Transverse colon (tissue), 4 donors: ENCODE data around the gene LRIG1. TPM values are rescaled to one million over a fixed set of nuclear protein-coding genes. Genes with fewer than 3 reads are reported as not detected.

Experiments
- DNase-seq: peaks from one replicate; pipeline ENCODE4 v3.0.0-alpha.2; 2019
- H3K27ac ChIP-seq, 4 donors: fragments of 200-600 bp; sonication (generic); 2 replicates each; pipeline ENCODE4 v1.5.1; 2016 to 2018; ENCODE audit warnings: inconsistent platforms in 4 of 4
- H3K27me3 ChIP-seq: fragments of 200-600 bp; sonication (generic); 2 replicates; pipeline ENCODE4 v1.5.1; 2017; ENCODE audit warnings: inconsistent platforms
- H3K36me3 ChIP-seq, 4 donors: fragments of 200-600 bp; sonication (generic); 2 replicates each; pipeline ENCODE4 v1.5.1; 2017 to 2019; ENCODE audit warnings: inconsistent platforms in 4 of 4
- H3K4me1 ChIP-seq, 4 donors: fragments of 200-600 bp; sonication (generic); 2 replicates each; pipeline ENCODE4 v1.5.1; 2017 to 2020; ENCODE audit warnings: inconsistent platforms in 4 of 4
- H3K4me3 ChIP-seq, 4 donors: fragments of 200-600 bp; sonication (generic); 1 replicate in 1 of 4; 2 replicates in 3 of 4; pipeline versions ENCODE4 v1.5.1 to v1.6.1; 2017 to 2019; ENCODE audit warnings: inconsistent platforms in 4 of 4
- H3K9me3 ChIP-seq, 2 donors: fragments of 200-600 bp; sonication (generic); 2 replicates each; pipeline ENCODE4 v1.5.1; 2017 to 2019; ENCODE audit warnings: inconsistent platforms in 2 of 2
- CTCF ChIP-seq, 5 experiments: fragments of 200-600 bp in 3 of 5; fragments of 450-650 bp in 2 of 5; sonication (generic) in 3 of 5; IDR thresholded peaks; 1 replicate in 2 of 5; 2 replicates in 3 of 5; pipeline ENCODE4 v1.5.1; 2016 to 2017; ENCODE audit warnings: antibody characterized with exemption in 5 of 5, inconsistent platforms in 3 of 5, mild to moderate bottlenecking in 2 of 5, moderate library complexity in 1 of 5
- EP300 ChIP-seq: sonication (generic); formaldehyde crosslinking; IDR thresholded peaks from one replicate; pipeline ENCODE4 v1.6.1; 2017; ENCODE audit warnings: antibody characterized with exemption, low read depth
- POLR2A ChIP-seq: fragments of 450-650 bp; IDR thresholded peaks from one replicate; pipeline ENCODE4 v1.6.1; 2016; ENCODE audit warnings: antibody characterized with exemption, mild to moderate bottlenecking, moderate library complexity
- POLR2AphosphoS5 ChIP-seq, 3 donors: sonication (generic); formaldehyde crosslinking; IDR thresholded peaks; one replicate each; pipeline ENCODE4 v1.6.1; 2016; ENCODE audit warnings: antibody characterized with exemption in 3 of 3
- WGBS, 2 donors: methylation state at CpG; one replicate each; pipeline ENCODE4 v1.1.5; 2018; ENCODE audit warnings: low coverage in 1 of 2; 5-methylcytosine and 5-hydroxymethylcytosine counted together
- in situ Hi-C, 4 donors: fragments of 200-750 bp; cut with MboI; loops; one replicate each; pipeline versions ENCODE4 v1.15.0 to v1.15.1; 2017; ENCODE audit warnings: low sequenced_read_pairs in 3 of 4, low pct_ligation_motif_present in 1 of 4, low pct_unique_long_range_greater_than_20kb in 1 of 4
- intact Hi-C: fragments of 100-400 bp; cut with DNase I; formaldehyde crosslinking; loops from one replicate; pipeline ENCODE4 v1.15.1; 2023; ENCODE audit warnings: low total_unique reads
- total RNA-seq, 4 donors: library from RNA; depleted of rRNA; stranded (reverse); fragments of >200 nt; gene quantifications; one replicate each; pipeline ENCODE4 v1.1.0, GENCODE V29; 2016

Gene LRIG1
- total RNA-seq, 4 donors from 2014 or later = 67.2 to 87.6 (median 79.3) TPM

- Histone ChIP-seq H3K9me3 (no peaks in the 10 kb centered on the region), H3K27me3 (no peaks in the 10 kb centered on the region), H3K4me3 (no peak overlapping the region), H3K36me3 (no peaks in the 10 kb centered on the region), H3K4me1 (no peaks in the 10 kb centered on the region), H3K27ac (no peak overlapping the region)
- DNase-seq = no peak
- intact Hi-C loops (no loop called here), in situ Hi-C loops (no loop called here)
- WGBS, 2 donors = 86 to 94% methylated on average over 3 of the region's 3 CpGs
- TF ChIP-seq POLR2A (no peak), CTCF (IDR thresholded peaks at IDR 0.05) (no peak), POLR2AphosphoS5 (IDR thresholded peaks at IDR 0.05) (no peak), EP300 (no peak)
Observed at GRCh38 chr3:66539466-66539989, 38.7 kb upstream of the LRIG1 start.

GRCh38 chr3:66538390-66538789 lies 37.6 kb upstream of the LRIG1 start:
- Histone ChIP-seq H3K4me1 (no peaks in the 10 kb centered on the region), H3K36me3 (no peaks in the 10 kb centered on the region), H3K27me3 (no peaks in the 10 kb centered on the region), H3K27ac (no peak overlapping the region), H3K4me3 (no peak overlapping the region), H3K9me3 (no peaks in the 10 kb centered on the region)
- intact Hi-C loops = no loop called here
- in situ Hi-C loops = no loop called here
- DNase-seq = no peak
- TF ChIP-seq POLR2A = no peak
- no peak for TF ChIP-seq CTCF (IDR thresholded peaks at IDR 0.05)

GRCh38 chr3:66537735-66538134 lies 36.9 kb upstream of the LRIG1 start:
- in situ Hi-C loops = no loop called here
- intact Hi-C loops = no loop called here
- no peak overlapping the region for H3K4me3 ChIP-seq
- 57 to 86% methylated on average over 1 to 7 of the region's 7 CpGs for WGBS, 2 donors
- H3K4me1 ChIP-seq = no peaks in the 10 kb centered on the region
- H3K27ac ChIP-seq = no peak overlapping the region
- no peak for DNase-seq
- no peaks in the 10 kb centered on the region for H3K9me3 ChIP-seq
- TF ChIP-seq CTCF (IDR thresholded peaks at IDR 0.05) = no peak
- no peak for TF ChIP-seq POLR2A
- no peak for TF ChIP-seq POLR2AphosphoS5 (IDR thresholded peaks at IDR 0.05)
- no peak for TF ChIP-seq EP300
- no peaks in the 10 kb centered on the region for H3K27me3 ChIP-seq
- H3K36me3 ChIP-seq = no peaks in the 10 kb centered on the region

- in situ Hi-C loops (no loop called here), intact Hi-C loops (no loop called here)
- no peak for DNase-seq
- Histone ChIP-seq H3K4me1 (no peaks in the 10 kb centered on the region), H3K27ac (no peak overlapping the region), H3K27me3 (no peaks in the 10 kb centered on the region), H3K36me3 (no peaks in the 10 kb centered on the region), H3K9me3 (no peaks in the 10 kb centered on the region), H3K4me3 (no peak overlapping the region)
- WGBS, 2 donors = 92 to 93% methylated on average over 1 to 2 of the region's 2 CpGs
- TF ChIP-seq POLR2A = no peak
- TF ChIP-seq CTCF (IDR thresholded peaks at IDR 0.05) = no peak
- TF ChIP-seq EP300 = no peak
- no peak for TF ChIP-seq POLR2AphosphoS5 (IDR thresholded peaks at IDR 0.05)
Observed at GRCh38 chr3:66536791-66537190, 36.0 kb upstream of the LRIG1 start.
